ENCODE results near the gene BTBD19. TPM values are rescaled to one million over a fixed set of nuclear protein-coding genes. Genes with fewer than 3 reads are reported as not detected.
A peak's percentile ranks its signal among the peaks of the same experiment; 100 is the strongest.
"Not testable (repeated sequence)": the region's sequence is repeated elsewhere in the genome, so short reads cannot be mapped to it uniquely, and the experiment has no call there.

The BTBD19 gene
- total RNA-seq, 1 donor: 21.4 TPM

- Histone ChIP-seq H3K4me2 (ENCODE audit: insufficient read depth, low read length) (peak overlapping the region; percentile 56), H3K27ac (ENCODE audit: low read depth, low read length) (peak overlapping the region; percentile 99), H3K4me1 (ENCODE audit: insufficient read depth, low read length) (peaks cover 81% of the 10 kb centered on the region), H3K4me3 (ENCODE audit: insufficient read depth, low read length) (peak overlapping the region; percentile 55), H4K20me1 (ENCODE audit: insufficient read depth, low read length) (peaks cover 2% of the 10 kb centered on the region), H3K27me3 (ENCODE audit: insufficient read depth, low read length) (no peaks in the 10 kb centered on the region), H3K36me3 (ENCODE audit: insufficient read depth, low read length) (peaks cover 37% of the 10 kb centered on the region), H3K79me2 (ENCODE audit: insufficient read depth, low read length) (peaks cover 21% of the 10 kb centered on the region), H2AFZ (ENCODE audit: low read length) (no peak overlapping the region), H3K9me3 (ENCODE audit: low read depth, low read length) (no peaks in the 10 kb centered on the region)
- no peak for TF ChIP-seq CTCF (IDR thresholded peaks at IDR 0.05; ENCODE audit: extremely low read depth, low read depth, low read length)
- DNase-seq (ENCODE audit: insufficient read length, low spot score, missing footprints): peak; percentile 83
Observed at GRCh38 chr1:44810101-44810761, 1.9 kb downstream of the BTBD19 start.

GRCh38 chr1:44810762-44811105 is 2.4 kb downstream of the BTBD19 start:
- H4K20me1 ChIP-seq (ENCODE audit: insufficient read depth, low read length); H2AFZ ChIP-seq (ENCODE audit: low read length); H3K9me3 ChIP-seq (ENCODE audit: low read depth, low read length); H3K27me3 ChIP-seq (ENCODE audit: insufficient read depth, low read length); H3K4me3 ChIP-seq (ENCODE audit: insufficient read depth, low read length): not testable (repeated sequence)
- H3K4me1 ChIP-seq (ENCODE audit: insufficient read depth, low read length): peaks cover 84% of the 10 kb centered on the region
- H3K36me3 ChIP-seq (ENCODE audit: insufficient read depth, low read length): peaks cover 36% of the 10 kb centered on the region
- H3K27ac ChIP-seq (ENCODE audit: low read depth, low read length): peak overlapping the region; percentile 99
- peaks cover 18% of the 10 kb centered on the region for H3K79me2 ChIP-seq (ENCODE audit: insufficient read depth, low read length)
- peak; percentile 75 for DNase-seq (ENCODE audit: insufficient read length, low spot score, missing footprints)
- peak overlapping the region; percentile 56 for H3K4me2 ChIP-seq (ENCODE audit: insufficient read depth, low read length)

GRCh38 chr1:44811234-44811633 is 2.9 kb downstream of the BTBD19 start:
- Histone ChIP-seq H3K9me3 (ENCODE audit: low read depth, low read length) (no peaks in the 10 kb centered on the region), H3K4me1 (ENCODE audit: insufficient read depth, low read length) (peaks cover 79% of the 10 kb centered on the region), H2AFZ (ENCODE audit: low read length) (no peak overlapping the region), H3K27ac (ENCODE audit: low read depth, low read length) (peak overlapping the region; percentile 99), H3K79me2 (ENCODE audit: insufficient read depth, low read length) (peaks cover 18% of the 10 kb centered on the region), H4K20me1 (ENCODE audit: insufficient read depth, low read length) (peaks cover 2% of the 10 kb centered on the region), H3K4me2 (ENCODE audit: insufficient read depth, low read length) (peak overlapping the region; percentile 55), H3K27me3 (ENCODE audit: insufficient read depth, low read length) (no peaks in the 10 kb centered on the region), H3K4me3 (ENCODE audit: insufficient read depth, low read length) (peak overlapping the region; percentile 5), H3K36me3 (ENCODE audit: insufficient read depth, low read length) (peaks cover 35% of the 10 kb centered on the region)
- peak; percentile 80 for DNase-seq (ENCODE audit: insufficient read length, low spot score, missing footprints)
- TF ChIP-seq CTCF (IDR thresholded peaks at IDR 0.05; ENCODE audit: extremely low read depth, low read depth, low read length): no peak

GRCh38 chr1:44812822-44813543 is 4.7 kb downstream of the BTBD19 start:
- Histone ChIP-seq H3K4me3 (ENCODE audit: insufficient read depth, low read length) (no peak overlapping the region), H3K36me3 (ENCODE audit: insufficient read depth, low read length) (peaks cover 30% of the 10 kb centered on the region), H3K79me2 (ENCODE audit: insufficient read depth, low read length) (peaks cover 18% of the 10 kb centered on the region), H4K20me1 (ENCODE audit: insufficient read depth, low read length) (peaks cover 2% of the 10 kb centered on the region), H3K27ac (ENCODE audit: low read depth, low read length) (no peak overlapping the region), H2AFZ (ENCODE audit: low read length) (no peak overlapping the region), H3K9me3 (ENCODE audit: low read depth, low read length) (no peaks in the 10 kb centered on the region), H3K27me3 (ENCODE audit: insufficient read depth, low read length) (no peaks in the 10 kb centered on the region), H3K4me1 (ENCODE audit: insufficient read depth, low read length) (peaks cover 62% of the 10 kb centered on the region), H3K4me2 (ENCODE audit: insufficient read depth, low read length) (peak overlapping the region; percentile 66)
- DNase-seq (ENCODE audit: insufficient read length, low spot score, missing footprints): peak; percentile 80
- no peak for TF ChIP-seq CTCF (IDR thresholded peaks at IDR 0.05; ENCODE audit: extremely low read depth, low read depth, low read length)

GRCh38 chr1:44815926-44816325 is 7.6 kb downstream of the BTBD19 start:
- Histone ChIP-seq H3K36me3 (ENCODE audit: insufficient read depth, low read length) (peaks cover 19% of the 10 kb centered on the region), H3K27ac (ENCODE audit: low read depth, low read length) (peak overlapping the region; percentile 17), H3K4me1 (ENCODE audit: insufficient read depth, low read length) (peaks cover 42% of the 10 kb centered on the region)
- H3K79me2 ChIP-seq (ENCODE audit: insufficient read depth, low read length); DNase-seq (ENCODE audit: insufficient read length, low spot score, missing footprints); H3K9me3 ChIP-seq (ENCODE audit: low read depth, low read length); H4K20me1 ChIP-seq (ENCODE audit: insufficient read depth, low read length); H3K4me2 ChIP-seq (ENCODE audit: insufficient read depth, low read length); H2AFZ ChIP-seq (ENCODE audit: low read length); H3K4me3 ChIP-seq (ENCODE audit: insufficient read depth, low read length); H3K27me3 ChIP-seq (ENCODE audit: insufficient read depth, low read length): not testable (repeated sequence)
